ENCODE results near the gene NR3C1. TPM values are rescaled to one million over a fixed set of nuclear protein-coding genes. Genes with fewer than 3 reads are reported as not detected.

NR3C1 gene
- total and polyA plus RNA-seq, 2 of the 13 experiments (the other 11 are each of a cell fraction or from before 2014, with no cell fraction given), result 10.0 to 24.3 TPM

- H3K9me3 ChIP-seq (ENCODE audit: low read length), result no peaks in the 10 kb centered on the region
- H3K4me2 ChIP-seq (ENCODE audit: low read depth, low read length), result peak overlapping the region; percentile 88
- H3K27ac ChIP-seq (ENCODE audit: extremely low read length, insufficient read depth, low read length), result peak overlapping the region; percentile 96
- DNase-seq (ENCODE audit: low spot score) (no peak), ATAC-seq (no peak), FAIRE-seq (no peak)
- CTCF ChIA-PET (ENCODE audit: low intra/inter-chr PET ratio, low total read pairs), result no interaction called here
- H3K79me2 ChIP-seq (ENCODE audit: insufficient read depth, low read length), result peaks cover 20% of the 10 kb centered on the region
- no TSS peak for BruUV-seq (replicated peaks)
- peak overlapping the region; percentile 82 for H3K9ac ChIP-seq (ENCODE audit: insufficient read depth, low read depth, low read length)
- H2AFZ ChIP-seq (ENCODE audit: low read length), result peak overlapping the region; percentile 91
- no peaks in the 10 kb centered on the region; a peak in 1 of 5 replicates for H3K27me3 ChIP-seq (ENCODE audit: control insufficient read depth in 1 of 2, insufficient read depth in 2 of 2, low read length in 2 of 2)
- no peaks in the 10 kb centered on the region; the same call in 1 of the 2 replicates for H4K20me1 ChIP-seq (ENCODE audit: insufficient read depth, low read length)
- POLR2A ChIA-PET, result no interaction called here
- H3K4me1 ChIP-seq (ENCODE audit: insufficient read depth, low read length), result peaks cover 26% of the 10 kb centered on the region
- peak overlapping the region; percentile 80 to 95 (median 85); a peak in 5 of 6 replicates for H3K4me3 ChIP-seq (replicated peaks in 1 of 3; ENCODE audit: insufficient read depth in 1 of 3, low read depth in 2 of 3, low read length in 3 of 3)
- intact Hi-C loops (cut with micrococcal nuclease; ENCODE audit: unreplicated experiment), result loop anchor here (1.0 to 10.0 kb wide), 4 partner anchors 102 to 419 kb away; no protein-coding TSS in a partner anchor
- no peaks in the 10 kb centered on the region for H3K36me3 ChIP-seq (replicated peaks in 1 of 2; ENCODE audit: control insufficient read depth in 1 of 2, insufficient read depth in 2 of 2, low read length in 2 of 2)
- TF ChIP-seq ZNF124 (CRISPR knock-in tag; IDR thresholded peaks at IDR 0.05) (no peak), EHMT2 (IDR thresholded peaks at IDR 0.05; ENCODE audit: borderline replicate concordance, low read depth, low read length) (peak; percentile 79)
- in situ Hi-C loops (cut with HindIII; ENCODE audit: extremely low pct_ligation_motif_present, low pct_unique_long_range_greater_than_20kb), result no loop called here
- 27% methylated on average over 3 of the region's 3 CpGs for WGBS (ENCODE audit: low lambda C conversion rate)
Measured at GRCh38 chr5:143405849-143406098, 2.3 kb upstream of the NR3C1 start.

GRCh38 chr5:143405063-143405848, 1.8 kb upstream of the NR3C1 start:
- FAIRE-seq (no peak), DNase-seq (ENCODE audit: low spot score) (peak; percentile 59), ATAC-seq (peak; percentile 49)
- ChIA-PET POLR2A (interaction anchor here (0.7 to 2.7 kb wide), 9 partner anchors 12 to 276 kb away, joined by 3 to 13 read pairs (median 6); no protein-coding TSS in a partner anchor), CTCF (ENCODE audit: low intra/inter-chr PET ratio, low total read pairs) (no interaction called here)
- intact Hi-C loops (cut with micrococcal nuclease; ENCODE audit: unreplicated experiment) (loop anchor here (1.0 to 10.0 kb wide), 4 partner anchors 102 to 420 kb away; no protein-coding TSS in a partner anchor), in situ Hi-C loops (cut with HindIII; ENCODE audit: extremely low pct_ligation_motif_present, low pct_unique_long_range_greater_than_20kb) (no loop called here)
- no peaks in the 10 kb centered on the region for H3K9me3 ChIP-seq (ENCODE audit: low read length)
- peak overlapping the region; percentile 96 for H3K27ac ChIP-seq (ENCODE audit: extremely low read length, insufficient read depth, low read length)
- peak overlapping the region; percentile 91 for H2AFZ ChIP-seq (ENCODE audit: low read length)
- peak overlapping the region; percentile 88 for H3K4me2 ChIP-seq (ENCODE audit: low read depth, low read length)
- no peaks in the 10 kb centered on the region for H3K36me3 ChIP-seq (replicated peaks in 1 of 2; ENCODE audit: control insufficient read depth in 1 of 2, insufficient read depth in 2 of 2, low read length in 2 of 2)
- peaks cover 31% of the 10 kb centered on the region for H3K4me1 ChIP-seq (ENCODE audit: insufficient read depth, low read length)
- peak overlapping the region; percentile 82 for H3K9ac ChIP-seq (ENCODE audit: insufficient read depth, low read depth, low read length)
- BruUV-seq (replicated peaks), result TSS peak; percentile 86
- H3K4me3 ChIP-seq (replicated peaks in 1 of 3; ENCODE audit: insufficient read depth in 1 of 3, low read depth in 2 of 3, low read length in 3 of 3), result peak overlapping the region; percentile 80 to 95 (median 85)
- peaks cover 3% of the 10 kb centered on the region; the same call in 1 of the 2 replicates for H4K20me1 ChIP-seq (ENCODE audit: insufficient read depth, low read length)
- H3K79me2 ChIP-seq (ENCODE audit: insufficient read depth, low read length), result peaks cover 25% of the 10 kb centered on the region
- 3% methylated on average over 23 of the region's 52 CpGs for WGBS (ENCODE audit: low lambda C conversion rate)
- H3K27me3 ChIP-seq (ENCODE audit: control insufficient read depth in 1 of 2, insufficient read depth in 2 of 2, low read length in 2 of 2), result no peaks in the 10 kb centered on the region; a peak in 1 of 5 replicates
- no peak for TF ChIP-seq CHD2 (IDR thresholded peaks at IDR 0.05; ENCODE audit: low read depth, low read length)
- peak; percentile 47 for TF ChIP-seq TEAD3 (CRISPR knock-in tag; optimal IDR thresholded peaks at IDR 0.05; ENCODE audit: borderline replicate concordance)
- TF ChIP-seq ZNF839 (CRISPR knock-in tag; IDR thresholded peaks at IDR 0.05; ENCODE audit: borderline replicate concordance), result 0 out of 2 replicates have a peak, but pooled peaks have one; percentile 79
- TF ChIP-seq ZBTB4 (CRISPR knock-in tag; IDR thresholded peaks at IDR 0.05; ENCODE audit: borderline replicate concordance), result no peak
- TF ChIP-seq ZNF720 (CRISPR knock-in tag; IDR thresholded peaks at IDR 0.05), result no peak
- TF ChIP-seq XBP1 (CRISPR knock-in tag; IDR thresholded peaks at IDR 0.05), result no peak
- peak; percentile 55 for TF ChIP-seq ISL2 (CRISPR knock-in tag; IDR thresholded peaks at IDR 0.05)
- TF ChIP-seq STAT5B (CRISPR knock-in tag; IDR thresholded peaks at IDR 0.05), result no peak
- TF ChIP-seq POLR2AphosphoS2 (IDR thresholded peaks at IDR 0.05; ENCODE audit: low read depth, low read length), result no peak
- TF ChIP-seq JUN (CRISPR knock-in tag; IDR thresholded peaks at IDR 0.05), result no peak
- TF ChIP-seq ZNF280B (CRISPR knock-in tag; IDR thresholded peaks at IDR 0.05; ENCODE audit: borderline replicate concordance), result 0 out of 2 replicates have a peak, but pooled peaks have one; percentile 75

All from HepG2 (cell line).